Renal cortex interstitium (tissue), 15 donors: Measurements from ENCODE around the gene RBL2. TPM values are rescaled to one million over a fixed set of nuclear protein-coding genes. Genes with fewer than 3 reads are reported as not detected.
A peak's percentile ranks its signal among the peaks of the same experiment; 100 is the strongest.
"Not testable (repeated sequence)": the region's sequence is repeated elsewhere in the genome, so short reads cannot be mapped to it uniquely, and the experiment has no call there.

Source experiments
- DNase-seq, 11 donors: peaks; one replicate each; pipeline ENCODE4 v3.0.0-alpha.2; 2013; ENCODE audit warnings: low read depth in 9 of 11, low spot score in 4 of 11; ENCODE audit errors: extremely low read depth in 1 of 11
- long read RNA-seq, 16 experiments: transcript quantifications; one replicate each; lab custom pipeline, GENCODE V29; 2026
- polyA plus RNA-seq, 3 donors: library from polyadenylated mRNA; unstranded; fragments of 120-200 nt; gene quantifications; one replicate each; pipeline ENCODE4 v1.2.1, GENCODE V29; 2013; ENCODE audit not compliant: insufficient read length in 3 of 3

The RBL2 gene, protein sequence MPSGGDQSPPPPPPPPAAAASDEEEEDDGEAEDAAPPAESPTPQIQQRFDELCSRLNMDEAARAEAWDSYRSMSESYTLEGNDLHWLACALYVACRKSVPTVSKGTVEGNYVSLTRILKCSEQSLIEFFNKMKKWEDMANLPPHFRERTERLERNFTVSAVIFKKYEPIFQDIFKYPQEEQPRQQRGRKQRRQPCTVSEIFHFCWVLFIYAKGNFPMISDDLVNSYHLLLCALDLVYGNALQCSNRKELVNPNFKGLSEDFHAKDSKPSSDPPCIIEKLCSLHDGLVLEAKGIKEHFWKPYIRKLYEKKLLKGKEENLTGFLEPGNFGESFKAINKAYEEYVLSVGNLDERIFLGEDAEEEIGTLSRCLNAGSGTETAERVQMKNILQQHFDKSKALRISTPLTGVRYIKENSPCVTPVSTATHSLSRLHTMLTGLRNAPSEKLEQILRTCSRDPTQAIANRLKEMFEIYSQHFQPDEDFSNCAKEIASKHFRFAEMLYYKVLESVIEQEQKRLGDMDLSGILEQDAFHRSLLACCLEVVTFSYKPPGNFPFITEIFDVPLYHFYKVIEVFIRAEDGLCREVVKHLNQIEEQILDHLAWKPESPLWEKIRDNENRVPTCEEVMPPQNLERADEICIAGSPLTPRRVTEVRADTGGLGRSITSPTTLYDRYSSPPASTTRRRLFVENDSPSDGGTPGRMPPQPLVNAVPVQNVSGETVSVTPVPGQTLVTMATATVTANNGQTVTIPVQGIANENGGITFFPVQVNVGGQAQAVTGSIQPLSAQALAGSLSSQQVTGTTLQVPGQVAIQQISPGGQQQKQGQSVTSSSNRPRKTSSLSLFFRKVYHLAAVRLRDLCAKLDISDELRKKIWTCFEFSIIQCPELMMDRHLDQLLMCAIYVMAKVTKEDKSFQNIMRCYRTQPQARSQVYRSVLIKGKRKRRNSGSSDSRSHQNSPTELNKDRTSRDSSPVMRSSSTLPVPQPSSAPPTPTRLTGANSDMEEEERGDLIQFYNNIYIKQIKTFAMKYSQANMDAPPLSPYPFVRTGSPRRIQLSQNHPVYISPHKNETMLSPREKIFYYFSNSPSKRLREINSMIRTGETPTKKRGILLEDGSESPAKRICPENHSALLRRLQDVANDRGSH
- 100 to 1,000 TPM in 1 of 3 donors, 10 to 100 TPM in 2; 70.5 to 100 (median 97.4) TPM for polyA plus RNA-seq
- long read RNA-seq, donor 1, partial matches to known transcripts: 15 of 15 reads
- long read RNA-seq, donor 1, other reads (novel, unspliced or antisense): 0 of 15 reads
- long read RNA-seq, donor 2, full-length matches to known transcripts: 1 of 20 reads
- long read RNA-seq, donor 2, partial matches to known transcripts: 19 of 20 reads
- long read RNA-seq, donor 2, other reads (novel, unspliced or antisense): 0 of 20 reads
- long read RNA-seq, donor 3, full-length matches to known transcripts: 6 of 51 reads
- long read RNA-seq, donor 3, partial matches to known transcripts: 36 of 51 reads
- long read RNA-seq, donor 3, other reads (novel, unspliced or antisense): 9 of 51 reads
- long read RNA-seq, donor 4, full-length matches to known transcripts: 4 of 37 reads
- long read RNA-seq, donor 4, partial matches to known transcripts: 19 of 37 reads
- long read RNA-seq, donor 4, other reads (novel, unspliced or antisense): 14 of 37 reads
- long read RNA-seq, donor 5: 0 reads
- long read RNA-seq, donor 6, full-length matches to known transcripts: 5 of 39 reads
- long read RNA-seq, donor 6, partial matches to known transcripts: 34 of 39 reads
- long read RNA-seq, donor 6, other reads (novel, unspliced or antisense): 0 of 39 reads
- long read RNA-seq, donor 7, full-length matches to known transcripts: 1 of 32 reads
- long read RNA-seq, donor 7, partial matches to known transcripts: 25 of 32 reads
- long read RNA-seq, donor 7, other reads (novel, unspliced or antisense): 6 of 32 reads
- long read RNA-seq, donor 8: 0 reads
- long read RNA-seq, donor 9, full-length matches to known transcripts: 2 of 48 reads
- long read RNA-seq, donor 9, partial matches to known transcripts: 46 of 48 reads
- long read RNA-seq, donor 9, other reads (novel, unspliced or antisense): 0 of 48 reads
- long read RNA-seq, donor 10, full-length matches to known transcripts: 4 of 20 reads
- long read RNA-seq, donor 10, partial matches to known transcripts: 16 of 20 reads
- long read RNA-seq, donor 10, other reads (novel, unspliced or antisense): 0 of 20 reads
- long read RNA-seq, donor 11, full-length matches to known transcripts: 3 of 17 reads
- long read RNA-seq, donor 11, partial matches to known transcripts: 14 of 17 reads
- long read RNA-seq, donor 11, other reads (novel, unspliced or antisense): 0 of 17 reads
- long read RNA-seq, donor 12, partial matches to known transcripts: 0 of 1 reads
- long read RNA-seq, donor 12, other reads (novel, unspliced or antisense): 0 of 1 reads
- long read RNA-seq, donor 13: 0 reads
- long read RNA-seq, donor 14, full-length matches to known transcripts: 2 of 18 reads
- long read RNA-seq, donor 14, partial matches to known transcripts: 5 of 18 reads
- long read RNA-seq, donor 14, other reads (novel, unspliced or antisense): 11 of 18 reads
- long read RNA-seq, donor 15: 0 reads
- long read RNA-seq, donor 16, full-length matches to known transcripts: 12 of 195 reads
- long read RNA-seq, donor 16, partial matches to known transcripts: 139 of 195 reads
- long read RNA-seq, donor 16, other reads (novel, unspliced or antisense): 44 of 195 reads

DNA sequence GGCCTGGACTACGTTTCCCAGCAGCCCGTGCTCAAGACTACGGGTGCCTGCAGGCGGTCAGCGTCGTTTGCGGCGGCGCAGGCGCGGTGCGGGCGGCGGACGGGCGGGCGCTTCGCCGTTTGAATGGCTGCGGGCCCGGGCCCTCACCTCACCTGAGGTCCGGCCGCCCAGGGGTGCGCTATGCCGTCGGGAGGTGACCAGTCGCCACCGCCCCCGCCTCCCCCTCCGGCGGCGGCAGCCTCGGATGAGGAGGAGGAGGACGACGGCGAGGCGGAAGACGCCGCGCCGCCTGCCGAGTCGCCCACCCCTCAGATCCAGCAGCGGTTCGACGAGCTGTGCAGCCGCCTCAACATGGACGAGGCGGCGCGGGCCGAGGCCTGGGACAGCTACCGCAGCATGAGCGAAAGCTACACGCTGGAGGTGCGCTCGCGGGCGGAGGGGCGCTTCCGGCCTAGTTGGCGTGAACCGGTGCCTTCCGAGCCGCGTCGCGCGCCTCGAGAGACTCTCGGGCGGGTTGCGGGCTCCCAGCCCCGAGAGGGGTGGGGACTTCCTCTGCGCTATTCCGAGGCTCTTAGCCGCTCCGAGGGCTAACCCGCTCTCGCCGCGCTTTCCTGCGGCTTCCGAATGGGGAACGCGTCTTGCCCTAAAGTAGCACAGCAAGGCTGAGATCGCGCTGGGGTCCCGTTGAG, at the start of gene RBL2:
RBL2 (plus strand) TSS at position 95 of the 689 bp plus-strand sequence; CDS start at position 181, 86 bp downstream.
- DNase-seq: peak in 10 of 11 donors; percentile 59 to 82 (median 74)

DNA sequence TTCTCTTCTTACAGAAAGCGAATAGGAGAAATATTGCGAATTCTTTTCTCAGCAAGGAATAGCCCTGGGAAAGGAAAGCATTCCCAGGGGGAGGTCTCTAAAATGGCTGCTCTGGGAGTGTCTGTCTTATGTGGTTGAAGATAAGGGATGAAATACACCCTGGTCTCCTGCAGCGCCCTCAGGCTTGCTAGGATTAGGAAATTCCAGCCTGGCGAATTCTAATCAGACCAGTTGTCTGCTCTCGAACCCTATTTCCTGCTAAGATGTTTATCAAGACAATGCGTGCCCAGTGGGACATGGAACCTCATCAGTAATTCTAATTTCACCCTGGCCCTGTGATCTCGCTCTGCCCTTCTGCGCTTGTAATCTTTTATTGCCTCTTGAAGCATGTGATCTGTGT, 49.7 kb upstream of the RBL2 start:
- not testable (repeated sequence) for DNase-seq

DNA sequence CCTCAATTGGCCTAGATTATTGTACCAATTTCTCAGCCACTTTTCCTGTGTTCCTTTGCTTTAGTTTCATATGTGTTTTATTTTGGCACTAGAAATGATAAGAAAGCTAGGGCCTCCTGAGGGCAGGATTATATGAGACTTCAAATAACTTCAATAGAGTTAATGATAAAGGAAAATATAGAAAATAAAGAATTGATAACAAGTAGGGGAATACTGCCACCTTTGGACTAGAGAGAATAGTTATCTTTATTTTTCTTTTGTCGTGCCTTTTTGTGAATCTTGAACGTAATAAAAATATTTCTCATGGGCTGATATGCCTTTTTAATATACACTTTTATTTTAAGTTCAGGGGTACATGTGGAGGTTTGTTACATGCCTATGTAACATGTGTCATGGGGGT, 29.3 kb upstream of the RBL2 start:
- DNase-seq: no peak

DNA sequence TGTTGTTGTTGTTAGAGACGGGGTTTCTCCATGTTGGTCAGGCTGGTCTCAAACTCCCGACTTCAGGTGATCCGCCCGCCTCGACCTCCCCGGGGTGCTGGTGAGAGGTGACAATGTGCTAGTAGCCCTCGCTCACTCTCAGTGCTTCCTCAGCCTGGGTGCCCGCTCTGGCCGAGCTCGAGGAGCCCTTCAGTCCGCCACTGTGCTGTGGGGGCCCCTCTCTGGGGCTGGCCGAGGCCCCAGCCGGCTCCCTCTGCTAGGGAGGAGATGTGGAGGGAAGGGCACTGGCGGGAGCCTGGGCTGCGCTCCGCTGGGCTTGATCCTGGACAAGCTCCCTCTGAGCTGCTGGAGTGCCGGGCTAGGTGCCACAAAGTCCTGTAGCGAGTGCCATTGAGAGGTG, 21.7 kb upstream of the RBL2 start:
- DNase-seq: no peak

DNA sequence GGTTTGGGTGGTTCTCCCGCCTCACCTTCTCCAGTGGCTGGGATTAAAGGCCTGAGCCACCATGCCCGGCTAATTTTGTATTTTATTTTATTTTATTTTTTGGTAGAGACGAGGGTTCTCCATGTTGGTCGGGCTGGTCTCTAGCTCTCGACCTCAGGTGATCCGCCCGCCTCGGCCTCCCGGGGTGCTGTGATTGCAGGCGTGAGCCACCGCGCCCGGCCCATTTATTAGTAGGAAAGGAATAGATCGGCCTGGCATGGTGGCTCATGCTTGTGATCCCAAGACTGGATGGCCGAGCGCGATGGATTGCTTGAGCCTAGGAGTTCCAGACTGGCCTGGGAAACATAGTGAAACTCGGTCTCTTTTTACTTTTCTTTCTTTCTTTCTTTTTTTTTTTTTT, 20.4 kb upstream of the RBL2 start:
- no peak for DNase-seq

DNA sequence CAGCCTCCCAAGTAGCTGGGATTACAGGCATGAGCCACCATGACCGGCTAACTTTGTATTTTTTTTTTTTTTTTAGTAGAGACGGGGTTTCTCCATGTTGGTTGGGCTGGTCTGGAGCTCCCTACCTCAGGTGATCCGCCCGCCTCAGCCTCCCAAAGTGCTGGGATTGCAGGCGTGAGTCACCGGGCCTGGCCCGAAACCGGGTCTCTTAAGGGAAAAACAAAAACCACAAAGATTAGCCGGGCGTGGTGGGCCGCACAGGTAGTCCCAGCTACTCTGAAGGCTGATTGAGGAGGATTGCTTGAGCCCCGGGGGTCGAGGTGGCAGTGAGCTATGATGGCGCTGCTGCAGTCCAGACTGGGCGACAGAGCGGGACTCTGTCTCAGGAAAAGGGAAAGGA, 19.9 kb upstream of the RBL2 start:
- DNase-seq: no peak

DNA sequence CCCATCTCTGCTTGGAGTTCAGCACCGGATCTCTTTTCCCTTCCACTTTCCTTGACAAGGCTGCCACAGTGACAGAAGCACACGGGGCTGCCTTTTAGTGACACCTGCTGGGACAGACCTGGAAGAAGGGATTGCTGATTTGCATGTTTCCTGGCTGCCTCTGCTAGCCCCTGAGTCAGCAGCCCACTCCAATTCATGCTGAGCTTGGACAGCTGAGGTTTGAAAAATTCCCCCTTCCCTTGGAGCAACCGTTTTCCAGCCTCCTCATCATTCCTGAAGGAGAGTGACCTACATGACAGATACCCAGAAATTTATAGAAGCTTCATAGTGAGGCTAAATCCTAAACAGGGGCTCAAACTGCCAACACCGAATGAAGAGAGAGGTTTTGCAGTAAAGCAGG, 18.8 kb upstream of the RBL2 start:
- DNase-seq: peak in 2 of 11 donors; percentile 9 to 23

DNA sequence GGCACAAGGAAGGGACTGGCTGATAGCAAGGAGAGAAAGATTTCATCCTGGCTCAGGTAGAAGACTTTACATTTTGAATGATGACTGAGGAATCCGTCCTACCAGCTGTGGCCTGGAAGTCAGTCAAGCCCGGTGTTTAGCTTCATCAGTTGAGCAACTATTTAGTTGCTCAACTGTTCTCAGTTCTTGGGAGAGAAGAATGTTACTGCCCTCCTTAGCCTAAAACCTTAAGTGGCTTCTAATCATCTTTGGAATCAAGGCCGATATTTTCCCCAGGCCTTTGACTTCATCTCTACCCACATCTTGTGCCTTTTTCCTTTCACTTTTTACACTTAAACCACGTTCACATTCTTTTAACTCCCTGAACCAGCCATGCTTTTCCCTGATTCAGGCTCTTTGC, 17.3 kb upstream of the RBL2 start:
- DNase-seq: no peak

DNA sequence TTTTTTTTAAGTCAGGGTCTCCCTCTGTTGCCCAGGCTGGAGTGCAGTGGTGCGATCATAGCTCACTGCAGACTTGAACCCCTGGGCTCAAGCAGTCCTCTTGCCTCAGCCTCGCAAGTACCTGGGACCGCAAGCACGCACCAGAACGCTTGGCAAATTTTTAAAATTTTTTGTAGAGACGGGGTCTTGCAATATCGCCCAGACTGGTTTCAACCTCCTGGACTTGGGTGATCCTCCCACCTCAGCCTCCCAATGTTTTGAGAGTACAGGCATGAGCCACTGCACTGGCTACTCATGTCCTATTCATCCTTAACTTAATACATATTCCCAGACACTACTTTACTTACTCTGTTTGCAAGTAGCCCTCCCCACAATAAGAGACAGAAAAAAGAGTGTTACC, 16.3 kb upstream of the RBL2 start:
- DNase-seq: no peak

DNA sequence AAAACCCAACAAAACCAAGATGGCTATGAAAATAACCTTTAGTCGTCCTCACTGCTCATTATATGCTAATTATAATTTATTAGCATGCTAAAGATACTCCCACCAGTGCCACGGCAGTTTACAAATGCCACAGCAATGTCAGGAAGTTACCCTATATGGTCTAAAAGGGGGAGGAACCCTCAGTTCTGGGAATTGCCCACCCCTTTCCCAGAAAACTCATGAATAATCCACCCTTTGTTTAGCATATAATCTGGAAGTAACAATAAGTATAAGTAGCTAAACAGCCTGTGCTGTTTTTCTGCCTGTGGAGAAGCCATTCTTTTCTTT, 14.9 kb upstream of the RBL2 start:
- not testable (repeated sequence) for DNase-seq

DNA sequence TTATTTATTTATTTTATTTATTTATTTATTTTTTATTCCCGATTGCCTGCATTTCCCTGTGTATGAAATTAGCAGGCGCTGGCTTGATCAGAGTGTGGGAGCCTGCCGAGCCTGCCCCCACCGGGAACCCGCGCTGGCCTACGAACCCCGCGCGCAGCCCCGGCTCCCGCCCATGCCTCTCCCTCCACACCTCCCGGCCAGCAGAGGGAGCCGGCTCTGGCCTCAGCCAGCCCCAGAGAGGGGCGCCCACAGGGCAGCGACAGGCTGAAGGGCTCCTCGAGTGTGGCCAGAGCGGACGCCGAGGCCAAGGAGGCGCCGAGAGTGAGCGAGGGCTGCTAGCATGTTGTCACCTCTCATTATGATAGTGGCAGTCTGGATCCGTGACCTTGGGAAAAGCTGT, 13.0 kb upstream of the RBL2 start:
- DNase-seq: no peak

DNA sequence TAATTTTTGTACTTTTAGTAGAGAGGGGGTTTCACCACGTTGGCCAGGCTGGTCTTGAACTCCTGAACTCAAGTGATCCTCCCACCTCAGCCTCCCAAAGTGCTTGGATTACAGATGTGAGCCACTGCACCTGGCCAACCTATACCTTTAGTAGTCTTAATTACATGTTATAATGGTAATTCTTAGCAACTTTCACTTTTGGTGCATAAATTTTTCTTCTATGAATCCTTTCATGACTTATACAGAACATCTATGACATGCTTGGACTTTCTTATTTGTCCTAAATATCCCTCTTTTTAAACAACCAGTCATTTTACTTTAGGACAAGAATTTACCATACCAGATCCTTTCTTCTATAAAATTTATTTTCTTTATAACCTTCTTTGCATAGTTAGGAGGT, 10.3 kb upstream of the RBL2 start:
- not testable (repeated sequence) for DNase-seq

DNA sequence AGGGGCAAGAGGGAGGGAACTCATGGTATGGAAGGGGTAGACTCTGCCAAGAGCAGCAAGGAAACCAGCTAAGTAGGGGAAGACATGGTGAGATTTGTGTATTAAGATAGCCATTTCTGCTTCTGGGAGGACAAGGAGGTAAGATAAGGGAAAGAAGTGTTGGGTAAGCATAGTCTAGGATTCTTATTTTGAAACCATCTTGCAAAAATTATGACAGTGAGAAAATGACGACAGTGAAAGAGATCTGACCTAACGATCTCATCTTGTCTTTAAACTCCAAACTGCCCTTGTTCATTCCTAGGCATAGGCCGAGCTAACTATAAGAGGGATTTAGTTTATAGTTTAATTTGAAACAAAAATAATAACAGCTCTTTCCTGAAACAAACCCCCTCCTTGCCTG, 5.6 kb upstream of the RBL2 start:
- no peak for DNase-seq

DNA sequence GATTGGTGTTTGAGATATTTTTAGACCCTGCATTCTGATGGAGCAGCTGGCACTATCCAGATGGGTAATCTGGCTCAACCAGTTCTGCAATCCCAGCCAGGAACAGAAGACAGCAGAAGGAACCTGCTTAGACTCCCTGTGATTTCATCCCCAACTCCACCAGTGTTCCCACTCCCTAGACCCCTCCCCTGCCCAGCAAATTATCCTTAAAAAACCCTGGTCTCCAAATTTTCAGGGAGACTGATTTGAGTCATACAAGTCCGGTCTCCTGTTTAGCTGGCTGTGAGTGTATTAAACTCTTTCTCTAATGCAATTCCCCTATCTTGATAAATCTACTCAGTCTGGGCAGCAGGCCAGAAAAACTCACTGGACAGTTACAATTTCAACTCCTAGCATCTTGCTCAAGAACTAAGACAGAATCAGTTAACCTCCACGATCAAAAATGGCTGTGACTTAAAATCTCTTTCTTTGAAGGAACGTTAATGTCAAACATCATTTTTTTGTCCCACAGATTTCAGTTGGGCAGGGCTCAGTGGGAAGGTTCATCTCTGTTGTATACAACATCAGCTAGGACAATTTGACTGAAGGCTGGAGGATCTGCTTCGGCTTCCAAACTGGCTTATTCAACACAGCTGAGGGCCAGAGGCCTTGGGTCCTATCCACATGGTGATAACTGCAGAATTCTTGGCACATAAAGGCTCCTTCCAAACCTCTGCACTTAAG, 4.9 kb upstream of the RBL2 start:
- DNase-seq: peak in 1 of 11 donors; percentile 7

DNA sequence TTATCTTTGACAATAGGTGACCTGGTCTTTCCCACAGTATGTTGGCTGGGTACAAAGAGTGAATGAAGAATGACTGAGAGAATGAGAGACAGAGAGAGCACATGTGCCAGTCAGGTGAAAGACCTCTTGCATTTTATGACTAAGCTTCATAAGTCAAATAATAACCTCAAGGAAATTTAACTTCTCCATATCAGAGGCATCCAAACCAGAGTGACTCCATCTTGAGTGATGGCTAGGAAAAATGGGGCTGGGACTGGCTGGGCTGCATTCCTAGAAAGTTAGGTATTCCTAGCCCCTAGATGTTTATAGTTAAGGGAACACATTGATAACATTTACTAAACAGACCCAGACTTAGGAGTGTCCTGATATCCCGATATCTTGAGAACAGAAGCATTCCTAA, 3.9 kb upstream of the RBL2 start:
- DNase-seq: no peak
